Neural cell (in vitro differentiated cells): Measurements from ENCODE around the gene PALB2.

Experiments
- CTCF ChIP-seq: fragments of 450-650 bp; IDR thresholded peaks from 2 replicates; pipeline ENCODE4 v1.5.1; 2014; ENCODE audit warnings: antibody characterized with exemption, mild to moderate bottlenecking, moderate library complexity; ENCODE audit not compliant: poor library complexity, severe bottlenecking
- EP300 ChIP-seq: fragments of 450-650 bp; conservative IDR thresholded peaks from 2 replicates; pipeline ENCODE4 v1.6.1; 2014; ENCODE audit warnings: antibody characterized with exemption, mild to moderate bottlenecking, moderate library complexity; ENCODE audit not compliant: poor library complexity, severe bottlenecking
- EZH2 ChIP-seq: fragments of 200-600, 300-800 bp; shearing (Covaris generic), sonication (generic); IDR thresholded peaks from 2 replicates; pipeline ENCODE4 v1.6.1; 2014; ENCODE audit warnings: antibody characterized with exemption, low read length, borderline replicate concordance, mild to moderate bottlenecking; ENCODE audit not compliant: insufficient read depth, poor library complexity, severe bottlenecking
- POLR2AphosphoS5 ChIP-seq: IDR thresholded peaks from 2 replicates; pipeline ENCODE4 v1.6.1; 2012
- RAD21 ChIP-seq: fragments of 450-650 bp; conservative IDR thresholded peaks from 2 replicates; pipeline ENCODE4 v1.6.1; 2014; ENCODE audit warnings: antibody characterized with exemption, mild to moderate bottlenecking, moderate library complexity
- REST ChIP-seq: IDR thresholded peaks from 2 replicates; pipeline ENCODE4 v1.6.1; 2012; ENCODE audit warnings: borderline replicate concordance
- TAF1 ChIP-seq: IDR thresholded peaks from 2 replicates; pipeline ENCODE4 v1.6.1; 2012; ENCODE audit warnings: low read depth

DNA sequence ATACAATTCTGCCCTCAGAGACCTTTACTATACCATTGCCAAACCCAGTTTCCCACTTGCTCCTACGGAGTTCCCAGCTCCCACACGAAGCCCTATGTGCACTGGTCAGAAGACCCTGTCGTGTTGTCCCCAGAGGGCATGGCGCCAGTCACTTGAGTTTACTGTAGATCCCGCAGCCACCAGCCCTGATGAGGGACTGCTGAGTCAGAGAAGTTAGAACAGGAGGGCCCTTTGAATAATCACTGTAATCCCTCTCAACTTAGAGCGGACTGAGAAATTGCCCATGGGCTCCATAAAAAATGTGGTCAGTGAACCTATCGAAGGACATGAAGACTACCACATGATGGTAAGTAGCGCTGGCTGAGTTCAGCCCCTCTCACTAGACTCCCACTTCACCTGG is 74.4 kb downstream of the PALB2 start:
- TF ChIP-seq CTCF (no peak), REST (no peak), RAD21 (no peak), TAF1 (no peak), EZH2 (no peak), EP300 (no peak), POLR2AphosphoS5 (no peak)
